ENCODE results near the gene MYNN.

DNA sequence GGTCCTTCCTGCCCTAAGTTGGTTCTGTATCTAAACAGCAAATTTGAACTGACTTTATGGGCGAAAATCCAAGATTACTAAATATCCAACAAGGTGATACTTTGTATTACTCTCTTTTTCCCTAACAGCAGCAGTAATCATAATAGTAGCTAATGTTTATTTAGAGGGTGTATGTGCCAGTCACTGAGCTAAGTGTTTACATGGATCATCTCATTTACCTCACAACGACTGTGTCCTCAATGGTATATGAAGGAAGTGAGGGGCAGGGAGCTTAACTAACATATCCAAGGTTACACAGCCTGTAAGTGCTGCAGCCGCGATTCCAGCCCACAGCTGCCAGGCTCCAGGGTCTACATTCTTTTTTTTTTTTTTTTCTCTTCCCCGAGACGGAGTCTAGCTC lies 49.8 kb downstream of the MYNN start:
- TF ChIP-seq, protein P1, sequence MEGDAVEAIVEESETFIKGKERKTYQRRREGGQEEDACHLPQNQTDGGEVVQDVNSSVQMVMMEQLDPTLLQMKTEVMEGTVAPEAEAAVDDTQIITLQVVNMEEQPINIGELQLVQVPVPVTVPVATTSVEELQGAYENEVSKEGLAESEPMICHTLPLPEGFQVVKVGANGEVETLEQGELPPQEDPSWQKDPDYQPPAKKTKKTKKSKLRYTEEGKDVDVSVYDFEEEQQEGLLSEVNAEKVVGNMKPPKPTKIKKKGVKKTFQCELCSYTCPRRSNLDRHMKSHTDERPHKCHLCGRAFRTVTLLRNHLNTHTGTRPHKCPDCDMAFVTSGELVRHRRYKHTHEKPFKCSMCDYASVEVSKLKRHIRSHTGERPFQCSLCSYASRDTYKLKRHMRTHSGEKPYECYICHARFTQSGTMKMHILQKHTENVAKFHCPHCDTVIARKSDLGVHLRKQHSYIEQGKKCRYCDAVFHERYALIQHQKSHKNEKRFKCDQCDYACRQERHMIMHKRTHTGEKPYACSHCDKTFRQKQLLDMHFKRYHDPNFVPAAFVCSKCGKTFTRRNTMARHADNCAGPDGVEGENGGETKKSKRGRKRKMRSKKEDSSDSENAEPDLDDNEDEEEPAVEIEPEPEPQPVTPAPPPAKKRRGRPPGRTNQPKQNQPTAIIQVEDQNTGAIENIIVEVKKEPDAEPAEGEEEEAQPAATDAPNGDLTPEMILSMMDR (IDR thresholded peaks at IDR 0.05): no peak
- no peak for TF ChIP-seq POLR2A (IDR thresholded peaks at IDR 0.05)

Measured in esophagus squamous epithelium (tissue), 4 donors.